ENCODE results near the gene COL26A1.

- TF ChIP-seq CTCF (conservative IDR thresholded peaks at IDR 0.05), result no peak
- no peak for TF ChIP-seq EZH2 (IDR thresholded peaks at IDR 0.05; ENCODE audit: low read depth)
These were observed 200.0 kb downstream of the COL26A1 start for GRCh38 chr7:101562531-101563197.

All from PC-9 (cell line).